GM10847 (cell line): ENCODE results near the gene RINL.

ENCODE experiments used
- POLR2A ChIP-seq: IDR thresholded peaks from 2 replicates; pipeline ENCODE4 v1.6.1; 2011; ENCODE audit not compliant: insufficient read length; ENCODE audit errors: extremely low read depth

RINL gene

GRCh38 chr19:38867171-38867780 is 10.8 kb downstream of the RINL start:
- no peak for TF ChIP-seq POLR2A

GRCh38 chr19:38862321-38863059 is 15.6 kb downstream of the RINL start:
- TF ChIP-seq POLR2A, result no peak

GRCh38 chr19:38861368-38861767 is 16.7 kb downstream of the RINL start:
- TF ChIP-seq POLR2A, result no peak

GRCh38 chr19:38856813-38857212 is 21.3 kb downstream of the RINL start:
- TF ChIP-seq POLR2A, result no peak

- no peak for TF ChIP-seq POLR2A
Observed at GRCh38 chr19:38853214-38853613, 24.9 kb downstream of the RINL start.

GRCh38 chr19:38852231-38853044 is 25.6 kb downstream of the RINL start:
- TF ChIP-seq POLR2A, result peak; percentile 21

GRCh38 chr19:38851622-38852230 is 26.3 kb downstream of the RINL start:
- TF ChIP-seq POLR2A, result peak; percentile 46

GRCh38 chr19:38850976-38851621 is 27.0 kb downstream of the RINL start:
- TF ChIP-seq POLR2A, result peak; percentile 7

GRCh38 chr19:38850436-38850975 is 27.6 kb downstream of the RINL start:
- TF ChIP-seq POLR2A, result peak; percentile 37

- peak; percentile 85 for TF ChIP-seq POLR2A
Observed at GRCh38 chr19:38849860-38850435, 28.1 kb downstream of the RINL start, which contains the start of gene HNRNPL. TSS of gene HNRNPL (minus strand) at chr19:38849986. CDS start at chr19:38849966, 20 bp downstream.

- TF ChIP-seq POLR2A, result no peak
Observed at GRCh38 chr19:38849147-38849859, 28.8 kb downstream of the RINL start.

- TF ChIP-seq POLR2A, result no peak
Observed at GRCh38 chr19:38848299-38849146, 29.6 kb downstream of the RINL start.

GRCh38 chr19:38846097-38846496 is 32.0 kb downstream of the RINL start:
- TF ChIP-seq POLR2A, result no peak

- TF ChIP-seq POLR2A, result no peak
Observed at GRCh38 chr19:38845374-38846024, 32.6 kb downstream of the RINL start.
